Fibroblast of villous mesenchyme (primary cell): Measurements from ENCODE around the gene LEKR1. TPM values are rescaled to one million over a fixed set of nuclear protein-coding genes. Genes with fewer than 3 reads are reported as not detected.

Source experiments
- DNase-seq: peaks from one replicate; pipeline ENCODE4 v3.0.0-alpha.2; 2010; ENCODE audit warnings: low read depth
- H3K4me3 ChIP-seq: 2 replicates; pipeline ENCODE4 v1.5.1; 2011; ENCODE audit warnings: low read depth, mild to moderate bottlenecking, low read length
- CTCF ChIP-seq: IDR thresholded peaks from 2 replicates; pipeline ENCODE4 v1.5.1; 2012; ENCODE audit warnings: low read depth, mild to moderate bottlenecking, low read length; ENCODE audit not compliant: insufficient read depth
- small RNA-seq: library from RNA; depleted of rRNA; stranded (forward); fragments of <200 nt; gene quantifications from one replicate; pipeline ENCODE3, GENCODE V24; 2012
- total RNA-seq: library from RNA; depleted of rRNA; stranded (reverse); fragments of >200 nt; gene quantifications from 2 replicates; pipeline ENCODE4 v1.2.3, GENCODE V29; 2012

Gene LEKR1
- total RNA-seq, 1 donor = 0.86 TPM

GRCh38 chr3:157094301-157094700 lies 268.1 kb downstream of the LEKR1 start:
- DNase-seq = no peak
- no peak for TF ChIP-seq CTCF
- no peak overlapping the region for H3K4me3 ChIP-seq

DNA sequence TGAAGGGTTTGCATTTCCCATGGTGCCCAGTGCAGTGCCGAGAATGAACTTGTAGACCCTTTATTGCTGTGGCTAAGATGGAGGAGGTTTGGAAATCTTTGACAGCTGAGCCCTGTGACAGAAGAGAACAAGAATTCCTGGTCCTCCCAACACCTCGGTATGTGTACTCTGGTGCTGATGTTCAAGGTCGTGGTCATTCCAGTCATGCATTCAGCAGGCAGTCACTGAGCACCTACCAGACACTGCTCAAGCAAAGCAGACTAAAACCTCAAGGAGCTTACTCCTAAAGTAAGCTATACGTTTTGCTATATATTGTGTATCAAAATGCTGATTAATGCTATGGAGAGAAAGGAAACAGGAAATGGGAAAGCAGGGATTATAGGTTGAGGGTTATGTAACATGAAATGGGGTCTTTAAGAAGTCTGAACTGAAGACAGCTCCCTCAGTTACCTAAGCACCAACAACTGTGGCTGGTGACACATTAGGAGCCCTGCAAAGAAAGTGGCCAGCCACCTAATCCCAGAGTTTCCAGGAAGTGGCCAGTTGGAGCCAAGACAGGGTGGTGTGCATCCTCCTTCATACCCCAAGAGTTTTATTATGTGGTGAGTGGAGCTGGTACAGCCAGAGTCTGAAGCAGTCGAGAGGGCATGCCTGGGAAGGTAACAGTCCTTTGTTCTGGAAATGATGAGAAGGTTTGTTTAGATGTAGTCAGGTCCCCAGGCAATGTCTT lies 268.8 kb downstream of the LEKR1 start:
- no peak for TF ChIP-seq CTCF
- no peak for DNase-seq
- H3K4me3 ChIP-seq = no peak overlapping the region

Small RNA genes within 50 kb of the gene (small RNA-seq; reads per million reads assigned to genes)
- not detected for gene KLF3P2

Other genes with a start within 250 kb of the LEKR1 start
- 58.9 and 91.1 TPM in 2 replicates for gene TIPARP, start 151.8 kb upstream of the LEKR1 start, total RNA-seq